SKM-1 (cell line): ENCODE data around the gene RALGAPA2.

Experiments
- DNase-seq: peaks from one replicate; lab custom pipeline; 2025; ENCODE audit not compliant: unreplicated experiment; lab: John Stamatoyannopoulos, UW

RALGAPA2 gene

GRCh38 chr20:20373091-20373571 lies 339.3 kb downstream of the RALGAPA2 start:
- no peak for DNase-seq

- DNase-seq, result no peak
Measured at GRCh38 chr20:20371681-20372080, 340.8 kb downstream of the RALGAPA2 start.

GRCh38 chr20:20371083-20371482 lies 341.4 kb downstream of the RALGAPA2 start:
- DNase-seq, result no peak

GRCh38 chr20:20370094-20370575 lies 342.3 kb downstream of the RALGAPA2 start:
- no peak for DNase-seq

- no peak for DNase-seq
Measured at GRCh38 chr20:20369250-20370093, 343.0 kb downstream of the RALGAPA2 start.

GRCh38 chr20:20368418-20369249 lies 343.8 kb downstream of the RALGAPA2 start:
- no peak for DNase-seq

GRCh38 chr20:20367575-20368417 lies 344.6 kb downstream of the RALGAPA2 start, which contains the start of gene INSM1:
INSM1 (plus strand) TSS chr20:20368104; CDS start chr20:20368268, 164 bp downstream.
- no peak for DNase-seq

- DNase-seq, result no peak
Measured at GRCh38 chr20:20366876-20367574, 345.4 kb downstream of the RALGAPA2 start.

- no peak for DNase-seq
Measured at GRCh38 chr20:20366551-20366875, 345.9 kb downstream of the RALGAPA2 start.

GRCh38 chr20:20365480-20366161 lies 346.8 kb downstream of the RALGAPA2 start:
- DNase-seq, result no peak

- DNase-seq, result no peak
Measured at GRCh38 chr20:20364593-20365479, 347.6 kb downstream of the RALGAPA2 start.

- no peak for DNase-seq
Measured at GRCh38 chr20:20363799-20364592, 348.4 kb downstream of the RALGAPA2 start.

GRCh38 chr20:20363434-20363798 lies 349.0 kb downstream of the RALGAPA2 start:
- DNase-seq, result no peak

GRCh38 chr20:20362774-20363433 lies 349.5 kb downstream of the RALGAPA2 start:
- no peak for DNase-seq

GRCh38 chr20:20360464-20360863 lies 352.0 kb downstream of the RALGAPA2 start:
- DNase-seq, result no peak

GRCh38 chr20:20359628-20360027 lies 352.8 kb downstream of the RALGAPA2 start:
- no peak for DNase-seq

GRCh38 chr20:20358801-20359200 lies 353.6 kb downstream of the RALGAPA2 start:
- DNase-seq, result no peak
